Measurements from ENCODE around the gene ST6GALNAC4.

Gene ST6GALNAC4

GRCh38 chr9:127945942-127946341, 29.1 kb upstream of the ST6GALNAC4 start:
- no peak for DNase-seq

- DNase-seq, result no peak
These were observed 28.5 kb upstream of the ST6GALNAC4 start for GRCh38 chr9:127945338-127945737.

DNA sequence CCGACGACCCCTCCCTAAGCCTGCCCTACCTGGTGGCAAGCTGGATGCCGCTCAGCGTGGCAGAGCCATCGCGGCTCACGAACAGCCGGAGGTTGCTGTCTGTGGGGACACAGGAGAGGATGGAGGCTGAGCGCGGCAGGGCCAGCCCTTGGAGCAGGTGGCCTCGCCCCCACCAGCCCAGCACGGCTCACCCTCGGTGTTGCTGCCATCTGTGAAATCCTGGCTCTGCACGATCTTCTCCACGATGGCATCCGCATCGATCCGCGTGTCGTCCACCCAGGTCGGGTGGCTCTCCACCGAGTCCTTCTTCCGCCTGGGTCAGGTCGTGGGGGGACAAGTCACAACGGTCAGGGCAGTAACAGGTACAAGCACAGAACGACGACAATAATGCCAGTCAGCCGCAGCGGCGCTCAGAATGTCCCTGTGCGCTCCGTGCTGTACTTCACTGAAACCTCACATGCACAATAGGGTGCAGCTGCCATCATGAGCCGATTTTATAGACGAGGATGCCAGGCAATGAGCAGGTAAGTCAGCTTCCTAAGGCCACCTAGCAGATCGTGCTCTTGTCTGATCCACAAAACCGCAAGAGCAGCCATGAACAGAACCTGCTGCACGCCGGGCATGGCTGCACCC, 27.9 kb upstream of the ST6GALNAC4 start:
- DNase-seq, result no peak

DNA sequence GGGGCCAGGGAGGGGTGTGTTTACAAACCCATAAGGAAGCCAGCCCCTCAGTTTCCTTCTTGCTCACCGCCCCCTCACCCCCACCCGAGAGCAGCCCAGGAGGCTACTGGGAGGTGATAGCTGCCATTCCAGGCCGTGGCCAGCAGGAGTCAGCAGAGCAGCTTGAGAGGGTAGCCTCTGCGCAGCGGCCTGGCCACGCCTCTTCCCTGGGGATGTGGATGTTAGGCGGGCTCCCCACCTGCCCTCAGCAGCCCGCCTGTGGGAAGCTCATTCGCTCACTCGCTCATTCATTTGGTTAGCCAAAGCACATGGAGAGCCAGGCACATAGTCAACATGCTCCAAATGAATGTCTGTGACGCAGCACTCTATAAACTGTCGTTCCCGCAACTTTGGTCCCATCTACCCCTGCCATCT, 26.9 kb upstream of the ST6GALNAC4 start:
- DNase-seq, result peak; percentile 91

GRCh38 chr9:127943011-127943662, 26.3 kb upstream of the ST6GALNAC4 start:
- no peak for DNase-seq

DNA sequence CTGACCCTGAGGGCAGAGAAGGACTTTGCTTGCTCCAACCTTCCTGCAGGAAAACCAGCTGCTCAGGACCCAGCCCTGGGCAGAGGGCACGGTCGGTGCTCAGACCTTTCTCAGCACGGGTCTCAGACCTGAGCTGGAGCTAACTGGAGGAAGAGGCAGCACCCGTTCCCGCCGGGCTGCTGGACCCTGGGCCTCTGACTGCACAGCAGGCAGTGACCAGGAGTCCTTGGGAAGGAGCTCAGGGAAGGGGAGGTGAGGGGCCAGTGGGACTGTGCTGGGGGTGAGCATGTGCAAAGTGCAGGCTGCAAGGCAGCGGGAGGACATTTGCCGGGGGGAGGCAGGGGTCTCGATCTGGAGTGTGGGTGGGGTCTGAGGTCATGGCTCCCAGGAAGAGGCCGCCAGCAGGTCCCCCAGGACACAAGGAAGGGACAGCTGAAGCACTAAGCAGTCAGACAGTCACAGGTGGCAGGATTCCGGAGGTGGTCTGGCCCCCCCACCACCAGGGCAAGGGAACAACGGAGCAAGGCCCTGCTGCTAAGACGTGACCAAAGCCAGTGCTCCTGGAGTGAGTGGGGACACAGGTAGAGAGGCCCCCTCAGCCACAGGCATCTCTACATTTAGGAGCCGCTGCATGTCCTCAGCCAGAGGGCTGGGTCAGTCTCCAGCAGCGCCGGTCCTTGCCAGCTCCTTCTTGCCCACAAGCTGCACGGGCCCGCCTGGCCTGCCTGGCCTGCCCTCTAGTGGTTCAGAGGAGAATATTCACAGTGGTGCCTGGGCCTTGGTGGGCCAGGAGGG, 25.6 kb upstream of the ST6GALNAC4 start:
- DNase-seq, result peak; percentile 65

DNA sequence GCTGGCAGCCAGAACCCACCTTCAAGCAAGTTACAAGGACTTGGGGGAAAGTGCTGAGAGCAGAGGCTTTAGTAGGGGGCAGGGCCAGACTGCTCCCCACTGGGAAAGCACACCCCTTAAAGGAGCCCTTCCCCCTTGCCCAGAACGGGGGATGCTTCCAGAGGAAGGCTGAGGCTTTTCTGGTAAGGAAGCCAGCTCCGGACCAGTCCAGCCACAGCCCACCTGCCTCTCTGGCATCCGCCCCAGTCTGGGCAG, 25.0 kb upstream of the ST6GALNAC4 start:
- DNase-seq, result no peak

GRCh38 chr9:127941062-127941960, 24.5 kb upstream of the ST6GALNAC4 start:
- DNase-seq, result no peak

DNA sequence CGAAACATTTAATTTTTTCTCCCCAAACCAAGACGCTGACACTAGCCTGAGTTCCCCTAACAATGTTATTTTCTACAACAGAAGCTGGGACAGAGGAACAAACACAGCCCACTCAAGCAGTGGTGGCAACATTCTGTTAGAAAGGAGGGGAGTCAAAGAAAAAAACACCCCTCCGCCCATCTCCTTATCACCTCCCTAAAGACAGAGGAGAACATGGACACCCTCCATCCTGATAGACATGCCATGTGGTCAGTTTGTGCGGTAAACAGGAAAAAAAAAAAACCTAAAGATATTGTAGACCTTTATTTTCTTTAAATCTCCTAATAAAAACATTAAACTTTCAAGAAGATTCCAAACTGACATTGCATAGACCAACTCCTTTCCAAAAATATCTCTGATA, 23.8 kb upstream of the ST6GALNAC4 start:
- DNase-seq, result no peak

GRCh38 chr9:127938298-127938690, 21.5 kb upstream of the ST6GALNAC4 start:
- no peak for DNase-seq

GRCh38 chr9:127937388-127938297, 20.8 kb upstream of the ST6GALNAC4 start, which contains the start of gene DPM2:
DPM2 (minus strand) TSS chr9:127937854; CDS start chr9:127937820, 34 bp downstream.
- DNase-seq, result peak; percentile 91

- no peak for DNase-seq
These were observed 20.2 kb upstream of the ST6GALNAC4 start for GRCh38 chr9:127937056-127937387.

GRCh38 chr9:127936347-127936852, 19.6 kb upstream of the ST6GALNAC4 start:
- no peak for DNase-seq

DNA sequence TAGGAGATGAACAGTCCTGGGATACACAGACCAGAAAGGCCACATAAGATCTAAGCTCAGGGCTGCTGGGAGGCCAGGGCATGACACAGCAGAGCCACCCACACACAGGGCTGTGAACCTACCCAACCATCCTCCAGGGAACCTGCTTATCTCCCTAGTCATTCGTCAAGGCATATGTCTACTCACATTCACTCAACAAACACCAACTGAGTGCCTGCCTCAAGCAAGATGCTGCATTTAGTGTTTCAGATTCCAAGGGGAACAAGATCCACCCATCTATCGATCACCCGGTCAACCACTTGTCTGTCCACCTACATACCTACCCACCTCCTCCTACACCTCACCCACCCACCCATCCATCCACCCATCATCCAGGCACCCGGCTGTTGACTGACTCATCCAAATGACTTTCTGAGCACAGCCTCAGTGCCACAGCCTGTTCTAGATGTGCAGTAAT, 19.0 kb upstream of the ST6GALNAC4 start:
- DNase-seq, result peak; percentile 62

- DNase-seq, result no peak
These were observed 18.1 kb upstream of the ST6GALNAC4 start for GRCh38 chr9:127934986-127935385.

DNA sequence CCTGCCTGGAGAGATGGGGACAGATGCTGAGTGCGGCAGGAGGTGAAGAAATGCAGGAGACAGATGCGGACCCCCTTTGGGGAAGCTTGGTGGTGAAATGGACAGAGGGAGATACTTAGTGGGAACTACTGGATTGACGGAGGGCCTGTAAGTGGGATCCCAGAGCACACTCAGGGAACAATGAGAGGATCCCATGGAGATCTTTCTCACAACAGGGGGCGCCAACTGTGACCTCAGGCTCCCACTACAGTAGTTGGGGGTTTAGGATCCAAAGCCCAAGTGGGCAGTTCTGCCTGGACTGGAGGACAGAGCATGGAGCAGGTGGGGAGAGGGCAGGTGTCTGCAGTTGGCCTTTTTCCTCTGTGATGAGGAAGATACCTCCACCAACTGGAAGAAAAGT, 17.4 kb upstream of the ST6GALNAC4 start:
- no peak for DNase-seq

DNA sequence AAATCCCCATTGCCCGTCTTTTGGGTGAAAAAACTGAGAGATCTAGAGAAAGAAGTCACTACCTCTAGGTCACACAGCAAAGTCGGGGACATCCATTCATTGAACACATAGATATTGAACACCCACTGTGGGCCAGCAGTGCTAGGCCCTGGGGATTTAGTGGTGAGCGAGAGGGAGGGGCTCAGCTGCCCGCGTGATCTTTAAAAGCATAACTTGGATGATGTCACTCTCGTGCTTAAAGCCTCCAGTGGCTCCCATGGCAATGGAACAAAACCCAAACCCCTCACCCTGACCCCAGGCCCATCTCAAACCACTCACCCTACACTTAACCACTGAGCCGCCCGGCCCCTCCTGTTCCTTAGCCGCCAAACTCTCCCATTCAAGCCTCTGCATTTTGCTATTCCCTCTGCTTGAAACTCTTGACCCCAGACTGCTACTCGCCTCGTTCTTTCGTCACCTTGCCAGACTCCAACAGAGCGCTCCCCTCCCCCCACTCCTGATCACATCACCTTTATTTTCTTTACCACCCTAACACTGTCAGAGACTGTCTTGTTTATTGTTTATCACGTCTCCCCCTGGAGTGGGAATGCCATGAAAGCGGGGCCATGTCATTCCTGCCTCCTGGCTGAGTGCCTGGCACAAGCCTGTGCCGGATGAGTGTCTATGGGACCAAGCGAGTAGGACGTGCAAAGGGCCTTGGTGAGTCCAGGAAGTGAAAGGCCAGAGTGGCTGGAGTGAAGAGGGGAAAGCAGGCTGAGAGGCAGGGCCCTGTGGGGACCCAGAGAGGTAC, 14.4 kb upstream of the ST6GALNAC4 start:
- DNase-seq, result no peak

DNA sequence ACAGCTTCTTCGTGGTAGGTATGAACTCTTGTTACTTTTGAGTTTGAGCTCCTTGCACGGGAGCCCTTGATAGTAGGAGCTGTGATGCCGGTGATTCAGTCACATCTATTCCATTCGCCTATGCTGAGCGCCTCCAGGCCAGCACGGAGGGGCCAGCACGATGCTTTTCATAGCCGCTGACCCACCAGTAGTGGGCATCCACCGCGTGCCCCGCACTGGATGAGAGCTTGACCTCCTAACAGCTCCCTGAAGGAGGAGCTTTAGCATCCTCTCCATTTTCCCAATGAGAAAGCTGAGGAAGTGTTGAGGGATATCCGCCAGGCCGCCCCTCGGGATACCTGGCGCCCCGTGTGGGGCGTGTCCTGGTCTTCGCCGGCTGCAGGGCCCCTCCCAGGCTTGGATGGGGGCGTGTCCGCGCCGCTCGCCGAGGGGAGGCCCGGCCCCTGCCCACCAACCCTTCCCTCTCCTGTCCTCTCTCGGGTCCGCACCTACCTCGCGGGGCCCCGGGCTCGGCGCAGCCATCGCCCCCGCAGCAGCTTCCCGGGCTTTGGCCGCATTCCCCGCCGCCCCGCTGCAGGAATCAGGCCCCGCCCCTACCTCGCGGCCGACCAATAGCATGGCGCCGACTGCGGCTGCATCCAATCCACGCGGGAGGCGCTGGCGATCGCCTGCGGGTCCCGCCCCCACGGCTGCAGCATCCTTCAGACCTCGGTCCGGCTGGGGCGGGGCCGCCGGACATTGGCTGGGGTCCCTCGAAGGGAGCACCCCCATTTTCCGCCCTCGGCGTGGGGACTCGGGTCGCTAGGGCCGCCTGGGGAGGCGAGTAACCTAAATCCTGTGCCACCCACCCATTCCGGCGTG, 13.6 kb upstream of the ST6GALNAC4 start, which contains the start of gene PIP5KL1:
Gene PIP5KL1, minus strand, starts transcription at position 547 of the 861 bp plus-strand sequence. Its CDS starts 25 bp downstream, at position 522.
- DNase-seq, result peak; percentile 79

DNA sequence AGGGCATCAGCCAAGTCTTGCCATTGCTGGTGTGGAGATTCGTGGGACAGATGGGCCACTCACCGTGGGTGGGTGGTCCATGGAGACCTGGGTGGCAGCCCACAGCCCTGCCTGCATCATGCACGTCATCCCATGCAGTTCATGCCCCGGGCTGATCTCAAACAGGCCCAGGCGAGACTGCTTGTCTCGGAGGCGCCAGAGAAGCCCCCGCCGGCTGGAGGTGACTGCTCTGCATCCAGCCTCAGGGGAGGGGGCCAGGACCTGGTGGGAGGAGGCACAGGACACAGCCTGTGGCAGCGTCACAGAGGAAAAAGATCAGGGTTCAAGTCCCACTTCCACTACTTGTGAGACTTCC, 12.8 kb upstream of the ST6GALNAC4 start:
- DNase-seq, result no peak
